Activated T-helper 1 cell treated with anti-CD3 and anti-CD28 coated beads, Interleukin-2, amount 50 U/mL, for 16 hours (primary cell): ENCODE results near the gene MTFR1L.

Source experiments
- DNase-seq, 2 donors: peaks; one replicate each; pipeline ENCODE4 v3.0.0-alpha.2; 2020; ENCODE audit warnings: low read depth in 1 of 2, low spot score in 1 of 2

The MTFR1L gene

GRCh38 chr1:25807480-25808390, 12.0 kb upstream of the MTFR1L start:
- no peak for DNase-seq

GRCh38 chr1:25808481-25809244, 11.1 kb upstream of the MTFR1L start:
- DNase-seq = no peak

- no peak for DNase-seq
Measured at GRCh38 chr1:25809283-25809926, 10.3 kb upstream of the MTFR1L start.

- no peak for DNase-seq
Measured at GRCh38 chr1:25809929-25810328, 9.8 kb upstream of the MTFR1L start.

GRCh38 chr1:25810341-25811299, 9.1 kb upstream of the MTFR1L start:
- DNase-seq = peak; percentile 65 to 75

- no peak for DNase-seq
Measured at GRCh38 chr1:25811384-25812082, 8.2 kb upstream of the MTFR1L start.

GRCh38 chr1:25813071-25813733, 6.6 kb upstream of the MTFR1L start:
- DNase-seq = no peak

- DNase-seq = no peak
Measured at GRCh38 chr1:25813734-25814471, 5.9 kb upstream of the MTFR1L start.

- no peak for DNase-seq
Measured at GRCh38 chr1:25814549-25815087, 5.1 kb upstream of the MTFR1L start.

- no peak for DNase-seq
Measured at GRCh38 chr1:25815208-25816111, 4.3 kb upstream of the MTFR1L start.

GRCh38 chr1:25816112-25816718, 3.5 kb upstream of the MTFR1L start:
- DNase-seq = no peak

GRCh38 chr1:25817840-25818501, 1.8 kb upstream of the MTFR1L start:
- DNase-seq = no peak

- no peak for DNase-seq
Measured at GRCh38 chr1:25818569-25818968, 1.2 kb upstream of the MTFR1L start.

GRCh38 chr1:25820247-25821111, 725 bp downstream of the MTFR1L start:
- peak; percentile 41 to 51 for DNase-seq

GRCh38 chr1:25821112-25821476, 1.3 kb downstream of the MTFR1L start:
- no peak for DNase-seq
